CD14-positive monocyte (primary cell): Measurements from ENCODE around the gene TRABD2A. TPM values are rescaled to one million over a fixed set of nuclear protein-coding genes. Genes with fewer than 3 reads are reported as not detected.

Experiments used
- polyA plus RNA-seq, 3 donors: library from polyadenylated mRNA; depleted of rRNA in 1 of 3; unstranded in 2 of 3; stranded (reverse) in 1 of 3; fragments of 300-500 nt in 2 of 3; fragments of >200 nt in 1 of 3; fragmentation: Illumina TruSeq in 2 of 3; gene quantifications; 1 replicate in 2 of 3; 2 replicates in 1 of 3; pipeline ENCODE4 v1.2.3, GENCODE V29; 2012 to 2021

TRABD2A gene
- polyA plus RNA-seq, 3 donors, result 0.53 to 0.95 (median 0.79) TPM

Other genes with a start within 250 kb of the TRABD2A start
- 1,000 to 10,000 TPM; 5,130 to 7,914 (median 6,847) TPM for gene TMSB10, start 24.6 kb upstream of the TRABD2A start, polyA plus RNA-seq
- gene KCMF1, start 90.1 kb upstream of the TRABD2A start, polyA plus RNA-seq, result 10 to 100 TPM; 22.5 to 52.9 (median 28.5) TPM